HL-60 (cell line): ENCODE results near the gene PCID2.

ENCODE experiments used
- DNase-seq, 2 experiments: peaks; one replicate each; pipeline ENCODE4 v3.0.0-alpha.2; 2010 to 2020; ENCODE audit warnings: low read depth in 1 of 2, low spot score in 1 of 2
- H3K27ac ChIP-seq: fragments of 250-450 bp; sonication (Bioruptor Pico); replicated peaks from 2 replicates; pipeline ENCODE4 v1.5.1; 2020; ENCODE audit warnings: mild to moderate bottlenecking, moderate library complexity
- H3K27me3 ChIP-seq: fragments of 250-450 bp; sonication (Bioruptor Pico); 2 replicates; pipeline ENCODE4 v1.5.1; 2021; ENCODE audit warnings: mild to moderate bottlenecking, moderate library complexity; ENCODE audit not compliant: insufficient read depth, poor library complexity, severe bottlenecking
- H3K4me3 ChIP-seq: replicated peaks from 2 replicates; pipeline ENCODE4 v1.5.1; 2011; ENCODE audit warnings: mild to moderate bottlenecking, control low read depth, low read length; ENCODE audit not compliant: insufficient read depth
- CTCF ChIP-seq: IDR thresholded peaks from one replicate; pipeline ENCODE4 v1.5.1; 2011; ENCODE audit warnings: low read length, control low read depth, inconsistent platforms; ENCODE audit not compliant: insufficient read depth
- GABPA ChIP-seq: IDR thresholded peaks from 2 replicates; pipeline ENCODE4 v1.6.1; 2012; ENCODE audit warnings: low read depth
- POLR2AphosphoS5 ChIP-seq: IDR thresholded peaks from 2 replicates; pipeline ENCODE4 v1.6.1; 2012; ENCODE audit warnings: low read depth
- REST ChIP-seq: IDR thresholded peaks from 2 replicates; pipeline ENCODE4 v1.6.1; 2012; ENCODE audit warnings: low read depth; ENCODE audit not compliant: insufficient replicate concordance
- SPI1 ChIP-seq: IDR thresholded peaks from 2 replicates; pipeline ENCODE4 v1.6.1; 2012; ENCODE audit warnings: low read depth, mild to moderate bottlenecking, borderline replicate concordance

The PCID2 gene

GRCh38 chr13:113171250-113172125 is 37.0 kb downstream of the PCID2 start:
- TF ChIP-seq SPI1 (no peak), CTCF (no peak), REST (no peak), POLR2AphosphoS5 (no peak), GABPA (no peak)
- H3K27ac ChIP-seq: no peak overlapping the region
- no peak for DNase-seq
- no peak overlapping the region for H3K4me3 ChIP-seq
- H3K27me3 ChIP-seq: no peaks in the 10 kb centered on the region

- no peak for DNase-seq
Observed at GRCh38 chr13:113170511-113170910, 38.0 kb downstream of the PCID2 start.

More at GRCh38 chr13:113170511-113170910, 38.0 kb downstream of the PCID2 start:
- TF ChIP-seq REST (no peak), CTCF (no peak), POLR2AphosphoS5 (no peak), GABPA (no peak), SPI1 (no peak)
- no peaks in the 10 kb centered on the region for H3K27me3 ChIP-seq
- no peak overlapping the region for H3K4me3 ChIP-seq
- H3K27ac ChIP-seq: no peak overlapping the region
